ENCODE measurements around the gene DUSP2.

DUSP2 gene

GRCh38 chr2:96146881-96147592 lies 1.8 kb upstream of the DUSP2 start:
- DNase-seq, result no peak

GRCh38 chr2:96146153-96146880 lies 1.1 kb upstream of the DUSP2 start:
- peak; percentile 90 for DNase-seq

GRCh38 chr2:96145848-96146152 lies 560 bp upstream of the DUSP2 start:
- DNase-seq, result no peak

- DNase-seq, result peak; percentile 67
These were observed 682 bp downstream of the DUSP2 start for GRCh38 chr2:96144481-96145035.

- peak; percentile 67 for DNase-seq
These were observed 1.3 kb downstream of the DUSP2 start for GRCh38 chr2:96143848-96144480.

- DNase-seq, result peak; percentile 67
These were observed 1.9 kb downstream of the DUSP2 start for GRCh38 chr2:96143231-96143847.

GRCh38 chr2:96142217-96143113 lies 2.8 kb downstream of the DUSP2 start:
- DNase-seq, result peak; percentile 85

- peak; percentile 60 for DNase-seq
These were observed 3.6 kb downstream of the DUSP2 start for GRCh38 chr2:96141624-96141967.

- DNase-seq, result peak; percentile 63
These were observed 4.2 kb downstream of the DUSP2 start for GRCh38 chr2:96140941-96141623.

GRCh38 chr2:96139181-96139758 lies 6.0 kb downstream of the DUSP2 start:
- no peak for DNase-seq

- peak; percentile 73 for DNase-seq
These were observed 6.8 kb downstream of the DUSP2 start, which contains the start of gene ASTL for GRCh38 chr2:96138179-96139145. Gene ASTL (minus strand): TSS chr2:96138502. CDS start chr2:96138436, 66 bp downstream.

GRCh38 chr2:96137321-96138178 lies 7.7 kb downstream of the DUSP2 start:
- no peak for DNase-seq

GRCh38 chr2:96136129-96136720 lies 9.0 kb downstream of the DUSP2 start:
- no peak for DNase-seq

GRCh38 chr2:96135621-96136020 lies 9.6 kb downstream of the DUSP2 start:
- DNase-seq, result no peak

- DNase-seq, result no peak
These were observed 10.1 kb downstream of the DUSP2 start for GRCh38 chr2:96135171-96135570.

GRCh38 chr2:96134421-96134820 lies 10.8 kb downstream of the DUSP2 start:
- no peak for DNase-seq

GRCh38 chr2:96131813-96132745 lies 13.2 kb downstream of the DUSP2 start:
- no peak for DNase-seq
